Memory B cell (primary cell): ENCODE data around the gene CGB2.
"Not testable (repeated sequence)": the region's sequence is repeated elsewhere in the genome, so short reads cannot be mapped to it uniquely, and the experiment has no call there.

Source experiments
- ATAC-seq: fragments of 150-1000 bp; cut with Tn5 transposase; 2 replicates; pipeline ENCODE4 v1.10.0; 2021; ENCODE audit warnings: low read depth, mild to moderate bottlenecking, moderate library complexity
- DNase-seq, 2 donors: peaks; one replicate each; pipeline ENCODE4 v3.0.0; 2022; ENCODE audit warnings: low spot score in 2 of 2
- H3K27ac Mint-ChIP-seq: one replicate; pipeline ENCODE4 v1.8.0; 2022; ENCODE audit warnings: mild to moderate bottlenecking, moderate library complexity, mixed read lengths
- H3K27me3 Mint-ChIP-seq: one replicate; pipeline ENCODE4 v1.8.0; 2022; ENCODE audit warnings: mixed read lengths
- H3K36me3 Mint-ChIP-seq: one replicate; pipeline ENCODE4 v1.8.0; 2022; ENCODE audit warnings: mild to moderate bottlenecking, mixed read lengths
- H3K4me1 Mint-ChIP-seq: one replicate; pipeline ENCODE4 v1.8.0; 2022; ENCODE audit warnings: mixed read lengths
- H3K4me3 Mint-ChIP-seq: one replicate; pipeline ENCODE4 v1.8.0; 2022; ENCODE audit warnings: mild to moderate bottlenecking, moderate library complexity, mixed read lengths
- H3K9me3 Mint-ChIP-seq: one replicate; pipeline ENCODE4 v1.8.0; 2022; ENCODE audit warnings: mixed read lengths

CGB2 gene

DNA sequence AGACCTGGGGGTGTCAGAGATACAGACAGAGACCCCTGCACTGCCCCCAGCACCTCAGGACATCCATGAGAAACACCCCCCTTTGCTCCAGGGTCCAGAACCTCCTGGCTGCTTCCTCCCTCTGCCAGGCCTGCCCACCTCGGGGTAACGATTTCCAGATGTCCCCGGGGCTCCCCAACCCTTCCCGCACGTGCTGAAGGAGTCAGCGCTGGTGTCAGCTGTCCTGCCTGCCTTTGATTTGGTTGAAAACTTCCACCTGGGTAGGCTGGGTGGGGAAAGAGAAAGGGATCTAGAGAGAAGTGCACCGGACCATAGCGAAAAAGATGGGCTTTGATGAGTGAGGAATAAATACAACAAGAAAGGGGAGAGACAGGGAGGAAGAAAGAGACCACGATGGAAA lies 27.4 kb downstream of the CGB2 start:
- H3K27me3 Mint-ChIP-seq = peaks cover 24% of the 10 kb centered on the region
- peaks cover 2% of the 10 kb centered on the region for H3K9me3 Mint-ChIP-seq

DNA sequence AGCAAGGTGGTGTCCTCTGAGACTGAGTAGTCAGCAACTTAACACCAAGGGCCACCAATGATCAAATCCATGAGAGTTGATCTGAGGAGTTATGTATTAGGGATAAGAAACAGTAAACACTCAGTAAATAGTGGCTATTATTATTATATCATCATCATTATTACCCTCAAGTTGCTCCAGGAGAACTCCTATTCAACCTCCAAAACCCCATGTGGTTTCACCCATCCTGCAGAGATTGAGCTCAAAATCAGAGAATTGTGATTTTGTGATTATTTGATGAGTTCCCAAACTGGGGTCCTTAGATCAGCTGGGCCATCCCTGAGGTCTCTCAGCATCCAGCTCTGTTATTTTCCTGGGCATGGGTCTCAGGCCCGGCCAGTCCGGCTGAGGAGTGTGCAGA lies 29.3 kb downstream of the CGB2 start:
- DNase-seq (no peak), ATAC-seq (no peak)
- Mint-ChIP-seq H3K9me3 (peaks cover 2% of the 10 kb centered on the region), H3K27ac (no peak overlapping the region), H3K4me3 (no peak overlapping the region), H3K27me3 (peaks cover 24% of the 10 kb centered on the region), H3K36me3 (peaks cover 2% of the 10 kb centered on the region), H3K4me1 (peaks cover 20% of the 10 kb centered on the region)

More for the DNA sequence above, 27.4 kb downstream of the CGB2 start:
- H3K27ac Mint-ChIP-seq = no peak overlapping the region
- ATAC-seq (no peak), DNase-seq (no peak)
- H3K36me3 Mint-ChIP-seq = peaks cover 2% of the 10 kb centered on the region
- H3K4me1 Mint-ChIP-seq = peaks cover 16% of the 10 kb centered on the region
- no peak overlapping the region for H3K4me3 Mint-ChIP-seq

DNA sequence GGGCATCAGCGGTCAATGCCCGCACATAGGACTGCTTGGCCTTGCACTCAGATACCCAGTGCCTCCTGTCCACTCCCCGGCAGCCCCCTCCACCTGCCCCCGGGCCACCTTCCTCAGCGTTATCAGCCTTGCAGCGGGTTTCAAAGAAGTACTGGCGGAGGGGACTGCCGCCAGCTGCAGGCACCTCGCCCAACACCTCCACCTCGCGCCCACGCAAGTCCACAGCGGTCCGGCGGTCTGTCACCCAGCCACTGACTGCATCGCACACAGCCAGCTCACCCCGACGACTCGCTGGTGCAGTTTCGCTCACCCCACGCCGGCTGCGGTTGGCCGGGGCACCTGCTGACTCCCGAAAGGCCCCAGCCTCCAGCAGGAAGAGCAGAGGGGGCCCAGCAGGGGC lies 29.8 kb downstream of the CGB2 start:
- Mint-ChIP-seq H3K9me3 (peaks cover 2% of the 10 kb centered on the region), H3K27me3 (peaks cover 26% of the 10 kb centered on the region), H3K36me3 (peaks cover 2% of the 10 kb centered on the region), H3K4me3 (no peak overlapping the region), H3K27ac (no peak overlapping the region), H3K4me1 (peaks cover 17% of the 10 kb centered on the region)
- DNase-seq (no peak), ATAC-seq (no peak)

DNA sequence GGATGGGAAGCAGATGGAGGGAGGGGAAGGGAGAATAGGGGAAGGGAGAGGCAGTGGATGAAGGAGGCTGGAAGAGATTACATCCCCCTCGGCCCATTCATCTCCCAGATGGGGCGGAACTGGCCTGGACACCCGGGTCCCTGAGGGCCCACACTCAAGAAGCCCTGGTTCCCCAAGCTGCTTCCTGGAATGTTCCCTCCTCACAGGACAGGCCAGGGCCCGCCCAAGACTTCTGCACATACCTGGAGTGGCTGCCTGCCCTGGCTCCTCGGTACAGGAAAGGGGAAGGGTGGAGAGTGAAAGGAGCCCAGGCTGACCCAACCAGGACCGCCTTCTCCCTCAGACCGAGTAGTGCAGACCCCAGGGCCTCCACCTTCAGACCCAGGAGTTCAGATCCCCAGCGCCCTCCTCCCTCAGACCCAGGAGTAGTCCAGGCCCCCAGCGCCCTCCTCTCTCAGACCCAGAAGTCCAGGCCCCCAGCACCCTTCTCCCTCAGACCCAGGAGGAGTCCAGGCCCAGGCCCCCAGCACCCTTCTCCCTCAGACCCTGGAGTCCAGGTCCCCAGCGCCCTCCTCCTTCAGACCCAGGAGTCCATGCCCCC lies 32.4 kb downstream of the CGB2 start:
- peaks cover 32% of the 10 kb centered on the region for H3K27me3 Mint-ChIP-seq
- ATAC-seq (no peak), DNase-seq (no peak)
- no peak overlapping the region for H3K27ac Mint-ChIP-seq
- peaks cover 2% of the 10 kb centered on the region for H3K36me3 Mint-ChIP-seq
- peaks cover 2% of the 10 kb centered on the region for H3K9me3 Mint-ChIP-seq
- H3K4me1 Mint-ChIP-seq = peaks cover 4% of the 10 kb centered on the region
- no peak overlapping the region for H3K4me3 Mint-ChIP-seq

DNA sequence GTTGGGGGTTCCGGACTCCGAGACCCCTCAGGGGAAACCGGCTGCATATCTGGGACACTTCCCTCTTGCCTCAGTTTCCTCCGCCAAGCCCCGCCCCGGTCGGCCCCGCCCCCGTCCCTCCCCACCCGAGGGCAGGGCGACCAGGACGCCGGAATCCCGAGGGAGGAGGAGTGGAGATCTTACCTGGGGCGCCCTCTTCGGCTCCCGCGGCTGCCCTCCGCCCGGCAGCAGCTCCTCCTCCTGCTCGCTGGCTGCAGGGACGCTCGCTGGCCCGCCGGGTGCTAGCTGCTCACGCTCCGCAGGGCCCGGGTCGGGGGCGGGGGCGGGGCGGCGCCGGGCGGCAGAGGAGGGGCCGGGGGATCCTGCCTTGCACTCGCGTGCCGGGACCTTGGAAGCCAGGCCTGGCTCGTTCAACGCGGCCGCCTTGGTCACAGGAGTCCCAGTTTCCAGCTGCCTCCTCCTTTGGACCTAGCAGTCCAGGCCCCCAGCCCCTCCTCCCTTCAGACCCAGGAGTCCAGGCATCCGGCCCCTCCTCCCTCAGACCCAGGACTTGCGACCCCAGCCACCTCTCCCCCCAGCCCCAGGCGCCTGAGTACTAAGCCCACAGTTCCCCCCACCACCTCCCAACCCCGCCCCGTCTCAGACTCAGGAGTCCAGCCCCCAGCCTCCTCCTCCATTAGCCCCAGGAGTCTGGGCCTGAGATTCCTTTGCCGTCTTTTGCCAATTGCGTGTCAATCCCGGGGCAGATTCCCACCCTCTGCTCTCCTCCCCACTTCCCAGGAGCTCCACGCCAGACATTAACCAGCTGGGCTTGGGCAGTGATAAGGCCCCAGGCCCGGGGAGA lies 33.3 kb downstream of the CGB2 start, which contains the start of gene NTF4:
NTF4 (minus strand) TSS at position 51 of the 844 bp plus-strand sequence. CDS start 2,821 bp downstream, outside the sequence.
- H3K27ac Mint-ChIP-seq = no peak within 1 kb of the TSS
- peaks cover 35% of the 10 kb centered on the region for H3K27me3 Mint-ChIP-seq
- no peak for DNase-seq
- no peak within 1 kb of the TSS for H3K4me3 Mint-ChIP-seq
- ATAC-seq = no peak
- peaks cover 5% of the 10 kb centered on the region for H3K36me3 Mint-ChIP-seq
- H3K4me1 Mint-ChIP-seq = peaks cover 4% of the 10 kb centered on the region
- peaks cover 2% of the 10 kb centered on the region for H3K9me3 Mint-ChIP-seq

DNA sequence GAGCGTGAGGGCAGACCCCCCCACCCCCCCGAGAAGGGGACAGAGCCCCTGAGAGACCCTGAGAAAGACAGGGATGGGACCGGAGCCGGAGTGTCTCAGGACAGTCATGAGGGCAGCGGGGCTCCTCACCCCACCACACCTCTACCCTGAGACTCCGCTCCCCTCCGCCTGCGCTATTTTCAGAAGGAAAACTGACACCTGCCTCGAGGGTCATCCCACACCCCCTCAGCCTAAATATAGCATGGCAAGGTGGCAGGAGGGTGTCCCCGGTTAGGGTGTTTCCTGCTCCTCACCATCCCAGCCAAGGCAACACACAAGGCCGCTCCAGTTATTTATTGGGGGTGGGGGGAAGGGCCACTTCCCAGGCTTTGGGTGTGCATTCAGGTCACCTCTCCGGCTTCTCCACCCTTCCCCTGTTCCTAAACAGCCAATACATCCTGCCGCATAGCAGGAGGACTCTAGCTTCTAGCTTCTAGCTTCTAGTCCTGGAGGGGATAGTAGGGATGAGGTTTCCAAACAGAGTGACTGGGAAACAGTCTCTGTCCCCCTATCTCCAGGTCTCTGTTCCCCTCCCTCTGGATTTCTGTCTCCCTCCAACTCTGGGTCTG lies 34.3 kb downstream of the CGB2 start:
- H3K27ac Mint-ChIP-seq = no peak overlapping the region
- DNase-seq (no peak), ATAC-seq (no peak)
- peaks cover 4% of the 10 kb centered on the region for H3K4me1 Mint-ChIP-seq
- no peaks in the 10 kb centered on the region for H3K9me3 Mint-ChIP-seq
- peaks cover 7% of the 10 kb centered on the region for H3K36me3 Mint-ChIP-seq
- H3K27me3 Mint-ChIP-seq = peaks cover 38% of the 10 kb centered on the region
- H3K4me3 Mint-ChIP-seq = no peak overlapping the region

DNA sequence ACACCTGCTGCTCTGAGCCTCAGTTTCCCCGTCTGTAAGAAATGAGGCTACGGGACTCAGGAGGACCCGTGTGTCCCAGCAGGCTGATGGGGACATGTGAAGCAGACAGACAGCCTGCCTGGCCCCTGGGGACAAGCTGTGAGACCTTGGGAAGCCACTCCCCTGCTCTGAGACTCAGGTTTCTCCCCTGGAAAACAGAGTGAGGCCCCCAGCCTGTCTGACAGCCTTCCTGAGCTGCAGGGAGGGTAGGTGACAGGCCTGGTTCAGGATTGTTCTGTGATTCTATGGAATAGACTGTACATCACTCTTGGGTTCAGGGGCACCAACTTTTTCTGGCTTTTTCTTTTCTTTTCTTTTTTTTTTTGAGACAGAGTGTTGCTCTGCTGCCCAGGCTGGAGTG lies 35.9 kb downstream of the CGB2 start:
- no peaks in the 10 kb centered on the region for H3K9me3 Mint-ChIP-seq
- H3K36me3 Mint-ChIP-seq = peaks cover 7% of the 10 kb centered on the region
- DNase-seq (no peak), ATAC-seq (no peak)
- H3K4me3 Mint-ChIP-seq = no peak overlapping the region
- H3K27ac Mint-ChIP-seq = no peak overlapping the region
- peaks cover 34% of the 10 kb centered on the region for H3K27me3 Mint-ChIP-seq
- peaks cover 4% of the 10 kb centered on the region for H3K4me1 Mint-ChIP-seq

DNA sequence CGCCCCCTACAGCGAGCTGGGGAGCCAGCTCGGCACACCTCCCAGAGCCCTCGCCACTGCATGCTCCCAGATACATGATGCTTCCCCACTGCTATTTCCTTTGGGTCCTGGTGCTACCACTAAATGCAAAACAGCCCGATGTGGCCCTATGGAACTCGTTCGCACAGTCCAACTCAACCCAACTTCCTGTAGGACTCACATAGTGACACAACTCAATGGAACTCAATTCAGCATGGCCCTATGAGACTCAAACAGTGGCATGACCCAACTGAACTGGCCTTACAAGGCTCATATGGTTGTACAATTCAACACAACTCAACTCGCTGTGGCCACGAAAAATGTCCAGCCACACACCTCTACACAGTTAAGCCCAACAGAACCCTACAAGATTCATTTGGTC lies 37.3 kb downstream of the CGB2 start:
- H3K36me3 Mint-ChIP-seq = peaks cover 8% of the 10 kb centered on the region
- peaks cover 41% of the 10 kb centered on the region for H3K27me3 Mint-ChIP-seq
- ATAC-seq (no peak), DNase-seq (no peak)
- no peak overlapping the region for H3K27ac Mint-ChIP-seq
- H3K4me1 Mint-ChIP-seq = peaks cover 10% of the 10 kb centered on the region
- H3K9me3 Mint-ChIP-seq = peaks cover 1% of the 10 kb centered on the region
- H3K4me3 Mint-ChIP-seq = no peak overlapping the region

DNA sequence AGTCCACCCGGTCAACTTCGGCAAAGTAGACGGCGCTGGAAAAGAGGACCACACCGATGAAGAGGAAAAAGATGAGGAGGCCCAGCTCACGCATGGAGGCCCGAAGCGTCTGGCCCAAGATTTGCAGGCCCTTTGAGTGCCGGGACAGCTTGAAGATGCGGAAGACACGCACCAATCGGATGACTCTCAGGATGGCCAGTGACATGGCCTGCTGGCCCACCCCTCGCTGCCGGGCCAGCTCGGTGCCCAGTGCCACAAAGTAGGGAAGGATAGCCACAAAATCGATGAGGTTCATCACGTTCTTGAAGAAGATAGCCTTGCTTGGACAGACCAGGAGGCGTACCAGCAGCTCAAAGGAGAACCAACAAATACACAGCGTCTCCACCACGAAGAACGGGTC lies 38.7 kb downstream of the CGB2 start:
- H3K9me3 Mint-ChIP-seq = peaks cover 1% of the 10 kb centered on the region
- no peak for DNase-seq
- H3K27ac Mint-ChIP-seq = no peak overlapping the region
- H3K4me3 Mint-ChIP-seq = no peak overlapping the region
- ATAC-seq = no peak
- H3K27me3 Mint-ChIP-seq = peaks cover 45% of the 10 kb centered on the region
- peaks cover 8% of the 10 kb centered on the region for H3K4me1 Mint-ChIP-seq
- peaks cover 8% of the 10 kb centered on the region for H3K36me3 Mint-ChIP-seq

DNA sequence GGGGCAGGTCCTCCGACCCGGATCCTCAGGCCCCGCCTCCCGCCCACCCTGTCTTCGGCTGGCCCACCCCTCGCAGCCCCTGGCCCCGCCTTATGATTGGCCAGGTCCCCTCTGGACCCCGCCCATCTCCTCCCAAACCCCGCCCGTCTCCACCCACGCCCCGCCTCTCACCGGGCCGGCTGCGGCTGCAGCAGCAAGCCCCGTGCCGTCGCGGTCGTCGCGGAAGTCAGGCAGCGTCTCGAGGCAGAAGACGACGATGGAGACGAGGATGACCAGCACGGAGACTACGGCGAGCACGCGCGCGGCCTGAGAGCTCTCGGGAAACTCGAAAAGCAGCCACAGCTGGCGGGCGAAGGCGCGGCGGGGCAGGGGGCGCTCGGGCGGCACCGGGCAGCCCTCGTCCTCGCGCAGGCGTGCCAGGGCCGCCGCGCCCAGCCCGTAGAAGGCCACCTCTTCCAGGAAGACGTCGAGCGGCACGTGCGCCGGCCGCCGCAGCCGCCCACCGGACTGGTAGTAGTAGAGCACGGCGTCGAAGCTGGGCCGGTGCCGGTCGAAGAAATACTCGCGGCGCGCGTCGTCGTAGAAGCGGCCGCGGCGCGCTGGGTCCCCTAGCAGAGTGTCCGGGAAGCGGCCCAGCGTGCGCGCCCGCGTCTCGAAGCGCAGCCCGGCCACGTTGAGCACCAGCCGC lies 40.3 kb downstream of the CGB2 start:
- Mint-ChIP-seq H3K36me3 (peaks cover 8% of the 10 kb centered on the region), H3K27ac (no peak overlapping the region), H3K9me3 (peaks cover 1% of the 10 kb centered on the region), H3K27me3 (peaks cover 41% of the 10 kb centered on the region), H3K4me1 (peaks cover 5% of the 10 kb centered on the region), H3K4me3 (no peak overlapping the region)
- no peak for DNase-seq
- ATAC-seq = no peak

DNA sequence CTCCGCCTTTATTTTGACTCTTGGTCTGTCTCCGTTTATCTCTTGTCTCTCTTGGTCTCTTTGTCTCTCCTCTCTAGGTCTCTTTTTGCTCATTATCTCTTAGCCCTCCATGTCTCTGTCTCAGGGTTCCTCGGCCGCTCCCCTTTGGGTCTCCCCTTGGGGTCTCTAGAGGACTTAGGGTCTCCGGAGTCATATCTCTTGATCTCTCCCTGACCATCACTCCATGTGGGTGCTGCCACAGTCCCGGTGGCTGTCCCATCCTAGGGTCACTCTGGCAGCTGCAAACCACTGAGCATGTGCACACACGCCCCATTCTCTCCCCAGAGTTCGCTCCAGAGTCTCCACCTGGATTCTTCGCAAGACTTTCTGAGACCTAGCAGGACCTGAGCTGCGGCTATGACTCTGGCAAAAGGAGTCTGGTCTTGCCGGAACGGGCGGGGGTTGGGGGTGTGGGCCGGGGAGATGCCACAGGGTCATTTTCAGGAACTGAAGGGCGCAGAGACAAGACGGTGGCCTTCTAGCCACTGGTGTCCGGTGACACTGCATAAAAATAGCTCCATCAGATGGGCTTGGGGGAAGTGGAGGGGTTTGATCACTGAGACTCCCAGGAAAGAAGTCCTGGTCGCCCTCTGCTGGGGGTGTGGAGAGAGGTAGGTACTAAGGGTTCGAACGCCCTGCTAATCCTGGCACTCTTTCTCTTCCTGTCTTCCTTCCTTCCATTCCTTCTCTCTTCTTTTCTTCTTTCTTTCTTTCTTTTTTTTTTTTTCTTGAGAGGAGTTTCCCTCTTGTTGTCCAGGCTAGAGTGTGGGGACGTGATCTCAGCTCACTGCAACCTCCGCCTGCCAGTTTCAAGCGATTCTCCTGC lies 42.1 kb downstream of the CGB2 start:
- DNase-seq = no peak
- ATAC-seq = no peak
- Mint-ChIP-seq H3K36me3 (peaks cover 8% of the 10 kb centered on the region), H3K4me1 (peaks cover 5% of the 10 kb centered on the region), H3K27ac (no peak overlapping the region), H3K9me3 (peaks cover 1% of the 10 kb centered on the region), H3K27me3 (peaks cover 34% of the 10 kb centered on the region), H3K4me3 (no peak overlapping the region)

DNA sequence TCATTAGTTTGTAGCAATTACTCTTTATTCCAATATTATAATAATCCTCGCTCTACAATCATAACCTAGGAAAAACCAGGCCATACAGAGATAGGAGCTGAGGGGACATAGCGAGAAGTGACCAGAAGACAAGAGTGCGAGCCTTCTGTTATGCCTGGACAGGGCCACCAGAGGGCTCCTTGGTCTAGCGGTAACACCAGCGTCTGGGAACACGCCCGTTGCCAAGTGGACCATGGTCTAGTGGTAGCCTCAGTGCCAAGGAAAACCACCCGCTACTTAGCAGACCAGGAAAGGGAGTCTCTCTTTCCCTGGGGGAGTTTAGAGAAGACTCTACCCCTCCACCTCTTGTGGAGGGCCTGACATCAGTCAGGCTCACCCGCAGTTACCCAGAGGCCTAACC lies 43.2 kb downstream of the CGB2 start:
- H3K9me3 Mint-ChIP-seq, H3K4me3 Mint-ChIP-seq, H3K36me3 Mint-ChIP-seq, ATAC-seq, DNase-seq, H3K4me1 Mint-ChIP-seq, H3K27ac Mint-ChIP-seq: not testable (repeated sequence)
- H3K27me3 Mint-ChIP-seq = peaks cover 25% of the 10 kb centered on the region

DNA sequence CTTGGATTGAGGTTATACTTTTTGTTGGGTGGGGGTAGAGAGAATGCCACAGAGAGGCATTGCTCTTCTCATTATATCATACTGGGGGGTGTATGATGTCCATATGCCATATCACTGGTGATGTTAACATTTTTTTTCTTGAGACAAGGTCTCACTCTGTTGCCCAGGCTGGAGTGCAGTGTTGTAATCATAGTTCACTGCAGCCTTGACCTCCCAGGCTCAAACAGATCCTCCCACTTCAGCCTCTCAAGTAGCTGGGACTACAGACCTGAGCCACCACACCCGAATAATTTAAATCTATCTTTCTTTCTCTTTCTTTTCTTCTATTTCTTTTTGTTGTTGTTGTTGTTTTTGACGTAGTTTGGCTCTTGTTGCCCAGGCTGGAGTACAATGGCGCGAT lies 48.7 kb downstream of the CGB2 start:
- Mint-ChIP-seq H3K4me3 (no peak overlapping the region), H3K36me3 (no peaks in the 10 kb centered on the region), H3K4me1 (peaks cover 2% of the 10 kb centered on the region), H3K27me3 (peaks cover 12% of the 10 kb centered on the region), H3K9me3 (no peaks in the 10 kb centered on the region), H3K27ac (no peak overlapping the region)
- ATAC-seq (no peak), DNase-seq (no peak)
